K562 (cell line): ENCODE measurements around the gene UBR3. TPM values are rescaled to one million over a fixed set of nuclear protein-coding genes. Genes with fewer than 3 reads are reported as not detected.

Experiments
- ARNT ChIP-seq, 2 experiments: fragments of 450-650 bp; IDR thresholded peaks; 2 replicates each; pipeline ENCODE4 v1.6.1; 2016; ENCODE audit warnings: mild to moderate bottlenecking in 1 of 2
- CREM ChIP-seq: IDR thresholded peaks from 2 replicates; pipeline ENCODE4 v1.6.1; 2014; ENCODE audit warnings: antibody characterized with exemption, low read depth
- KDM1A ChIP-seq, 2 experiments: fragments of 450-650 bp; IDR thresholded peaks; 2 replicates each; pipeline ENCODE4 v1.6.1; 2016; ENCODE audit warnings: mild to moderate bottlenecking in 2 of 2
- ZBTB5 ChIP-seq: fragments of 450-650 bp; IDR thresholded peaks from 2 replicates; pipeline ENCODE4 v1.6.1; 2017; ENCODE audit warnings: antibody characterized with exemption
- ZNF780A ChIP-seq: fragments of 250-450 bp; sonication (Bioruptor Pico); IDR thresholded peaks from 2 replicates; pipeline ENCODE4 v1.5.0; 2021; ENCODE audit warnings: mild to moderate bottlenecking
- polyA plus RNA-seq, 8 experiments: library from polyadenylated mRNA; depleted of rRNA in 4 of 8; stranded (reverse) in 5 of 8; unstranded in 3 of 8; fragments of >200 nt; fragmentation: Nextera tagmentation in 2 of 8; fragmentation: Illumina TruSeq in 1 of 8; extraction: Ambion mirVana in 2 of 8; extraction: Trizol in 1 of 8; gene quantifications; 2 replicates each; pipeline versions ENCODE4 v1.2.1 to v1.2.3, GENCODE V29; 2011 to 2014; ENCODE audit warnings: inconsistent platforms in 1 of 8, missing spikeins in 1 of 8
- total RNA-seq, 7 experiments: library from RNA; depleted of rRNA in 6 of 7; stranded (reverse); fragments of >200 nt in 6 of 7; fragmentation: Illumina TruSeq in 2 of 7; extraction: Trizol in 2 of 7; gene quantifications; 2 replicates each; pipeline versions ENCODE4 v1.2.1 to v1.2.3, GENCODE V29; 2011 to 2021; ENCODE audit warnings: low replicate concordance in 1 of 7
- TF ChIP-seq, protein P1 (sequence below), 2 experiments: IDR thresholded peaks; 2 replicates each; pipeline ENCODE4 v1.6.1; 2011; ENCODE audit warnings: borderline replicate concordance in 1 of 2, control low read depth in 1 of 2, low read depth in 1 of 2, low read length in 1 of 2, mild to moderate bottlenecking in 1 of 2, mixed read lengths in 1 of 2, moderate library complexity in 1 of 2; ENCODE audit not compliant: insufficient read depth in 1 of 2, insufficient read length in 1 of 2, poor library complexity in 1 of 2, severe bottlenecking in 1 of 2; ENCODE audit errors: extremely low read depth in 1 of 2
- TF ChIP-seq, protein P2 (sequence below), 2 experiments: fragments of 450-650 bp; IDR thresholded peaks; 2 replicates each; pipeline ENCODE4 v1.6.1; 2016

Gene UBR3
- total and polyA plus RNA-seq, 9 of the 15 experiments (the other 6 are each of a cell fraction or from before 2014, with no cell fraction given): 14.4 to 63.5 (median 40.4) TPM

GRCh38 chr2:170005702-170006101 lies 178.4 kb downstream of the UBR3 start (continued):
- TF ChIP-seq, protein P1, sequence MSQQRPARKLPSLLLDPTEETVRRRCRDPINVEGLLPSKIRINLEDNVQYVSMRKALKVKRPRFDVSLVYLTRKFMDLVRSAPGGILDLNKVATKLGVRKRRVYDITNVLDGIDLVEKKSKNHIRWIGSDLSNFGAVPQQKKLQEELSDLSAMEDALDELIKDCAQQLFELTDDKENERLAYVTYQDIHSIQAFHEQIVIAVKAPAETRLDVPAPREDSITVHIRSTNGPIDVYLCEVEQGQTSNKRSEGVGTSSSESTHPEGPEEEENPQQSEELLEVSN (IDR thresholded peaks at IDR 0.05; ENCODE audit: borderline replicate concordance in 1 of 2, extremely low read depth in 1 of 2, insufficient read depth in 1 of 2, insufficient read length in 1 of 2, low read depth in 1 of 2, low read length in 1 of 2, poor library complexity in 1 of 2, severe bottlenecking in 1 of 2): no peak
- TF ChIP-seq ZNF780A (CRISPR knock-in tag): no peak
- 0 out of 4 replicates have a peak, but pooled peaks of 1 of the 2 experiments have one; percentile 12 for TF ChIP-seq KDM1A (IDR thresholded peaks at IDR 0.05)
- peak in 1 of 2 experiments; percentile 63; a peak in 1 of 4 replicates for TF ChIP-seq ARNT (IDR thresholded peaks at IDR 0.05)
- TF ChIP-seq, protein P2, sequence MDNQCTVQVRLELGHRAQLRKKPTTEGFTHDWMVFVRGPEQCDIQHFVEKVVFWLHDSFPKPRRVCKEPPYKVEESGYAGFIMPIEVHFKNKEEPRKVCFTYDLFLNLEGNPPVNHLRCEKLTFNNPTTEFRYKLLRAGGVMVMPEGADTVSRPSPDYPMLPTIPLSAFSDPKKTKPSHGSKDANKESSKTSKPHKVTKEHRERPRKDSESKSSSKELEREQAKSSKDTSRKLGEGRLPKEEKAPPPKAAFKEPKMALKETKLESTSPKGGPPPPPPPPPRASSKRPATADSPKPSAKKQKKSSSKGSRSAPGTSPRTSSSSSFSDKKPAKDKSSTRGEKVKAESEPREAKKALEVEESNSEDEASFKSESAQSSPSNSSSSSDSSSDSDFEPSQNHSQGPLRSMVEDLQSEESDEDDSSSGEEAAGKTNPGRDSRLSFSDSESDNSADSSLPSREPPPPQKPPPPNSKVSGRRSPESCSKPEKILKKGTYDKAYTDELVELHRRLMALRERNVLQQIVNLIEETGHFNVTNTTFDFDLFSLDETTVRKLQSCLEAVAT (IDR thresholded peaks at IDR 0.05): peak in 1 of 2 experiments; percentile 66; a peak in 1 of 4 replicates
- TF ChIP-seq CREM: 0 out of 2 replicates have a peak, but pooled peaks have one; percentile 16
- no peak for TF ChIP-seq ZBTB5
